ENCODE data around the gene HM13. TPM values are rescaled to one million over a fixed set of nuclear protein-coding genes. Genes with fewer than 3 reads are reported as not detected.
"Not testable (repeated sequence)": the region's sequence is repeated elsewhere in the genome, so short reads cannot be mapped to it uniquely, and the experiment has no call there.

Gene HM13
- total RNA-seq, 1 donor from 2014 or later = 44.9 TPM

- peak; percentile 33 for DNase-seq
Measured at GRCh38 chr20:31568041-31568731, 53.9 kb downstream of the HM13 start.

DNA sequence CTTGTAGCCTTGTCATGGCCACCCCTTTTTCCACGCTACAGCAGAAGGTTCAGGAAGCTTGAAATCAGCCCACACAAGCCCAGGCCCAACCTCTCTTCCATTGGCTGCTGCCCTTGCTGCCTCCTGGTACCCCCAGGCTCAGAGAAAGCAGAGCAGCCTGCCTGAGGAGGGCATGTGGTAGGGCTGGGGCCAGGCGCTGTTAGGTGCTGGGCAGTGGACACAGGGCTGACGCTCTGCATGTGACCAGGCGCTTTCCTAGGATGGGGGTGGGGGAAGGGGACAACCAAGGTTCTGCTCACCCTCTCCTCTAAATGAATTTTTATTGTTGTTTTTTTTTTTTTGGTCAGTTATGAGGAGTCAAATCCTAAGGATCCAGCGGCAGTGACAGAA lies 54.5 kb downstream of the HM13 start:
- DNase-seq = no peak

GRCh38 chr20:31569163-31570020 lies 55.1 kb downstream of the HM13 start:
- DNase-seq = peak; percentile 77

DNA sequence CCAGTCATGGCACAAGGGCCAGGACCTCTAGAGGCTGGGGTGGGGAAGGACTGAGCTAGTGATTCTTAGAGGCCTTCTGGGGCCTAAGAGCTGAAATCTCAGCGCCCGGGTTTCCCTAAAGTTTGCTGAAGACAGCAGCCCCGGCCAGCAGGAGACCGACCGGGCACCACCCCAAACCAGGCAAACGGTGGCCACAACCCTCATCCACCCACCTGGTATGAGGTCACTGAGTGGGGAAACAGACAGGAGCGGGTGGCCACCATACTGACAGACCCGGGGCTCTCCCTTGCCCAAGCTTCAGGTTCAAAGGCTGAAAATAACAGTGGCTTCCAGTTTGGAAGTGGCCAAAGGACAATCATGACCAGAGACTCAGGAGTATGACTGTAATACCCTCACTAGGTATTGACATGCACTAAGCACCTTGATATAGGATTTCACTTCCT lies 55.8 kb downstream of the HM13 start:
- DNase-seq = no peak

- DNase-seq = no peak
Measured at GRCh38 chr20:31570735-31571617, 56.7 kb downstream of the HM13 start.

DNA sequence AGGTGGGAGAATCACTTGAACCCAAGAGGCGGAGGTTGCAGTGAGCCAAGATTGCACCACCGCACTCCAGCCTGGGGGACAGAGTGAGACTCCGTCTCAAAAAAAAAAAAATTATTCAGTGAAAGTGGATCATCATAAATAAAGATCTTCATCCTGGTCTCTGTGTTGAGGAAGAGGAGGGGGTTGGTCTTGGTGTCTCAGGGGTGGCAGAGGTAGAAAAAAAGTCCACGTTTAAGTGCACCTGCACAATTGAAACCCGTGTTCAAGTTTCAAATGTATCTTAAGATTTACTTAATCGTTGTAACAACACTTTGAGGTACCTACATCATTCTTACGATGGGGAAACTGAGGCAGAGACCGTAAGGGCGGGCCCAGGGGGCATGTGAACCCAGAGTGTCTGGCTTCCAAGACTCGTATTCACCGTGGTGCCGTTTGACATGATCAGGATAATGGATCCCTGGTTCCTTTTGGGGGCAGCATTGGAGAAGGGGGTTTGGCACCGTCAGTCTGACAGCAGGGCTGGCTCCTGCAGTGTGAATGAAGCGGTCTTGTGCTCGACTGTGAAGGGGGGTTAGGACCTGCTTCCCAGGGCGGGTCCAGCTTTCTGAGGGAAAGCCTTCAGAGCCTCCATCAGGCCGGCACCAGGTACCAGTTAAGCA lies 57.9 kb downstream of the HM13 start:
- no peak for DNase-seq

DNA sequence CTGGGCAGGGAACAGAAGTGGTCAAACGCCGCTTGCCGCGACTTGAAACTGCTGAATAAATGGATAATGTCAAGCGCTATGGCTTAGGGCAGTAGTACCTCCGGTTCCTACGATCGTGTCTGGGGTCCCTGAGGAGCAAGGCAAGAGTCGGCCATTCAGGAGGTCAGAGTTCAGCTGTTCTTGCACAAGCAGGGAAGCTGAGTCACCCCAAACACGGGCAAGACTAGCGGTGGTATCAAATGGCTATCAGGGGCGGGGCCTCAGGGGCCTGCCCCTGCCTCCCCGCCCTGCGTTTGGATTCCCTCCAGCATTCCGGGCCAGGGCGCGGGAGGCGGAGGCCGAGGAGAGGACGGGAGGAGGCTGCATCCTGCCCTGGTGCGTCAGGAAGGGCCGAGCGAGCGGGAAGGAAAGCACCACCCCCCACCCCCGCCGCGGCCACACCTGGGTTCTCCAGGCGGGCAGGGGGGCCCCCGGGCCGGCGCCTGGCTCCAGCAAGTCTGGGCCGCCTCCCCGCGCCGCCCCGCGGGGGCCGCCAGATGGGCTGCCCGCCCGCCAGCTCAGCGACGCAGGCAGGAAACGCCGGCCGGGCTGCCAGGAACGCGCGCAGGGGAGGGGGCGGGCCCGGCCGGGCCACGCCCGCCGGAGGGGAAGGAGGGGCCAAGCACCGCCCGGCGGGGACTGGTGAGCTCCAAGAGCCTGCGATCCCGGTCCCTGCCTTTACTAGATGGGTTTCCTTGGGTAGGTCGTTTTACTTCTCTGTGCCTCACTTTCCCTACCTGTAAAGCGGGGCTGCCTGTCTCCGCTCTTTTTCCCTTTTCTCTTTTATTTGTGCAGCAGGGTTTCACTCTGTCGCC lies 58.7 kb downstream of the HM13 start:
- peak; percentile 99 for DNase-seq

- DNase-seq = peak; percentile 49
Measured at GRCh38 chr20:31573555-31574321, 59.5 kb downstream of the HM13 start.

GRCh38 chr20:31574986-31575385 lies 60.7 kb downstream of the HM13 start:
- not testable (repeated sequence) for DNase-seq

DNA sequence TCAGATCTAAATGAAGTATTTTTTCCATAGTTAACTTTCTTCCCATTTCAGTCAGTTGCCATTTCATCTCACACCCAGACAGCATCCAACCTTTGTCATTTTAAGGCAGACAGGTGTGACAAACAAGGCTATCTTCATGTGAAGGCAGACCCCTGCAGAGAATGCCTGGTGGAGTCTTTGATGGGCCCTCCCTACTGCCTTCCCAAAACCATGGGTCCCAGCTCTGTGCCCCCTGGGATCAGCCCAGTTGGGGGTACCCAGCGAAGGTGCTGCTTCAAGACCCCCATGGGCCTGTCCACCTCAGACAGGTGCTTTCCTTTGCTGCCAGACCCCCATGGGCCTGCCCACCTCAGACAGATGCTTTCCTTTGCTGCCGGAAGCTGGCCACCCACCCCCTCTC lies 62.5 kb downstream of the HM13 start:
- no peak for DNase-seq

DNA sequence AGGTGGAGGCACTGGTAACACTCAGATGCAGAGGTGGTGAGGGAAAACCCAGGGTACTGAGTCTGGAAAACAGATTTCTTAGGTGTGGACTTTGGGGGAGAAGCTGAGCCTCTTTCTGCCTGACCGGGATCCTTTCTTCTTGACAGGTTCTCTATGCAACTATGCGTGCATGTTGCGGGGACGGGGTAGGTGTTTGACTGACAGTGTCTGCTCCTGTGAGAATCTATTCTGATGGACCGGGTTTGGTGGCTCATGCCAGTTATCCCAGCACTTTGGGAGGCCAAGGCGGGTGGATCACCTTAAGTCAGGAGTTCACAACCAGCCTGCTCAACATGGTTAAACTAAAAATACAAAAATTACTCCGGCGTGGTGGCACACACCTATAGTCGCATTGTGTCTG lies 63.0 kb downstream of the HM13 start:
- DNase-seq = no peak

DNA sequence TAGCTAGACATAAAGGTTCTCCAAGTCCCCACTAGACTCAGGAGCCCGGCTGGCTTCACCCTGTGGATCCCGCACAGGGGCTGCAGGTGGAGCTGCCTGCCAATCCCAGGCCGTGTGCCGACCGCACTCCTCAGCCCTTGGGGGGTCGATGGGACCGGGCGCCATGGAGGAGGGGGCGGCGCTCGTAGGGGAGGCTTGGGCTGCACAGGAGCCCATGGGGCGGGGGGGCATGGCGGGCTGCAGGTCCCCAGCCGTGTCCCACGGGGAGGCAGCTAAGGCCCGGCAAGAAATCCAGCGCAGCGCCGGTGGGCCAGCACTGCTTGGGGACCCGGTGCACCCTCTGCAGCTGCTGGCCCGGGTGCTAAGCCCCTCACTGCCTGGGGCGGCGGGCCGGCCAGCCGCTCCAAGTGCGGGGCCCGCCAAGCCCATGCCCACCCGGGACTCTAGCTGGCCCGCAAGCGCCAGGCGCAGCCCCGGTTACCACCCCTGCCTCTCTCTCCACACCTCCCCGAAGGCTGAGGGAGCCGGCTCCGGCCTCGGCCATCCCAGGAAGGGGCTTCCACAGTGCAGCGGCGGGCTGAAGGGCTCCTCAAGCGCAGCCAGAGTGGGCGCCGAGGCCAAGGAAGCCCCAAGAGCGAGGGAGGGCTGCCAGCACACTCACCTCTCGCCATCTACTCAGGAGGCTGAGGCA lies 64.4 kb downstream of the HM13 start:
- no peak for DNase-seq

- no peak for DNase-seq
Measured at GRCh38 chr20:31579245-31579644, 65.0 kb downstream of the HM13 start.

DNA sequence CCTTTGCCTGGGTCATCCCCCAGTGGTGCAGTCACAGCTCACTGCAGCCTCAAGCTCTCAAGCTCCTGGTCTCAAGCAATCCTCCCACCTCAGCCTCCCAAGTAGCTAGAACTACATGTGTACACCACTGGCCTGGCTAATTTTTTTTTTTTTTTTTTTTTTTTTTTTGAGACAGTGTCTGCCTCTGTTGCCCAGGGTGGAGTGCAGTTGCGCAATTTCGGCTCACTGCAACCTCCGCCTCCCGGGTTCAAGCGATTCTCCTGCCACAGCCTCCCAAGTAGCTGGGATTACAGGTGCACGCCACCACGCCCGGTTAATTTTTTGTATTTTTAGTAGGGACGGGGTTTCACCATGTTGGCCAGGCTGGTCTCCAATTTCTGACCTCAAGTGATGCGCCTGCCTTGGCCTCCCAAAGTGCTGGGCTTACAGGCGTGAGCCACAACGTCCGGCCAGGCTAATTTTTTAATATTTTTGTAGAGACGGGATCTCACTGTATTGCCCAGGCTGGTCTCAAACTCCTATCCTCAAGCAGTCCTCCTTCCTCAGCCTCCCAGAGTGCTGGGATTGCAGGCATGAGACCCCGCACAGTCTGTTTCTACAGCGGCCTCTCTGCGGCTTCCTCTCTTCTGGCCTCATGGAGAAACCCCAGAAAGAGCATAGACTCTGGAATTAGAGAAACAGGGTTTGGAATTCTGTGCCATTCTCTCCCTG lies 65.9 kb downstream of the HM13 start:
- not testable (repeated sequence) for DNase-seq

GRCh38 chr20:31580706-31581105 lies 66.5 kb downstream of the HM13 start:
- DNase-seq = no peak

GRCh38 chr20:31581391-31581790 lies 67.1 kb downstream of the HM13 start:
- no peak for DNase-seq

GRCh38 chr20:31587545-31588389 lies 73.5 kb downstream of the HM13 start:
- DNase-seq = peak; percentile 49

DNA sequence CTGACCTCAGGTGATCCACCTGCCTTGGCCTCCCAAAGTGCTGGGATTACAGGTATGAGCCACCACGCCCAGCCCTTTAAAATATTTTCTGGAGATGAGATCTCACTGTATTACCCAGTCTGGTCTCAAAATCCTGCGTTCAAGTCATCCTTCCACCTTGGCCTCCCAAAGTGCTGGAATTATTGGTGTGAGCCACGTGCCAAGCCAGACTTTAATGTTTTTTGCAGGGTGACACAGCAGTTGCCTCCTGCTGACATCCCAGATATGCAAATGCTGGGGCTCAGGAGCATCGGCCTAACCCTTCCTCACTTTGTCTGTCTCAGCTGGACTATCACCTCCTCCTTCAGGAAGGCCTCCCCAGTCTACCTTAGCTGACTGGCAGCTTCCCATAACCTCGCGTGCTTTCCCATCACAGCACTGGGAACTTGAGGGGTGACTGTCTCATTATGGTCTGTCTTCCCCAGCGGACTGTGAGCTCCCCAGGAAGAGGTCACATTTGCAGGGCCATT lies 76.5 kb downstream of the HM13 start:
- DNase-seq = no peak

All from dermis blood vessel endothelial cell (primary cell).